Spleen (tissue), 11 donors: ENCODE data around the gene VTI1A. TPM values are rescaled to one million over a fixed set of nuclear protein-coding genes. Genes with fewer than 3 reads are reported as not detected.
"Not testable (repeated sequence)": the region's sequence is repeated elsewhere in the genome, so short reads cannot be mapped to it uniquely, and the experiment has no call there.

Experiments used
- DNase-seq: peaks from one replicate; pipeline ENCODE4 v3.0.0-alpha.2; 2020
- H3K27ac ChIP-seq, 8 donors: fragments of 200-600 bp; sonication (generic) in 7 of 8; 1 replicate in 4 of 8; 2 replicates in 4 of 8; pipeline versions ENCODE4 v1.5.0 to v1.8.0; 2016 to 2021; ENCODE audit warnings: inconsistent platforms in 4 of 8, mild to moderate bottlenecking in 4 of 8, moderate library complexity in 1 of 8
- H3K27me3 ChIP-seq, 7 donors: fragments of 200-600 bp; sonication (generic) in 6 of 7; replicated peaks in 1 of 7; 1 replicate in 4 of 7; 2 replicates in 3 of 7; pipeline versions ENCODE4 v1.5.0 to v1.8.0; 2016 to 2021; ENCODE audit warnings: inconsistent platforms in 3 of 7, mild to moderate bottlenecking in 1 of 7
- H3K36me3 ChIP-seq, 6 donors: fragments of 200-600 bp; sonication (generic) in 5 of 6; 1 replicate in 4 of 6; 2 replicates in 2 of 6; pipeline versions ENCODE4 v1.5.0 to v1.8.0; 2016 to 2021; ENCODE audit warnings: inconsistent platforms in 2 of 6
- H3K4me1 ChIP-seq, 6 donors: fragments of 200-600 bp; sonication (generic) in 5 of 6; 1 replicate in 3 of 6; 2 replicates in 3 of 6; pipeline versions ENCODE4 v1.5.0 to v1.8.0; 2016 to 2021; ENCODE audit warnings: inconsistent platforms in 3 of 6
- H3K4me3 ChIP-seq, 8 donors: fragments of 200-600 bp; sonication (generic) in 7 of 8; 1 replicate in 4 of 8; 2 replicates in 4 of 8; pipeline versions ENCODE4 v1.5.0 to v1.8.0; 2016 to 2021; ENCODE audit warnings: inconsistent platforms in 4 of 8, mild to moderate bottlenecking in 4 of 8, moderate library complexity in 2 of 8
- H3K9me3 ChIP-seq, 8 donors: fragments of 200-600 bp; sonication (generic) in 7 of 8; 1 replicate in 4 of 8; 2 replicates in 4 of 8; pipeline versions ENCODE4 v1.5.0 to v1.8.0; 2016 to 2021; ENCODE audit warnings: inconsistent platforms in 4 of 8
- POLR2A ChIP-seq, 3 donors: fragments of 450-650 bp; IDR thresholded peaks; one replicate each; pipeline ENCODE4 v1.5.1; 2017; ENCODE audit warnings: antibody characterized with exemption in 3 of 3, mild to moderate bottlenecking in 1 of 3
- POLR2AphosphoS5 ChIP-seq, 3 donors: sonication (generic); formaldehyde crosslinking; IDR thresholded peaks; one replicate each; pipeline ENCODE4 v1.5.1; 2017; ENCODE audit warnings: antibody characterized with exemption in 3 of 3
- whole genome bisulfite sequencing, 5 donors: extraction: QIAGEN DNeasy Blood & Tissue Kit in 3 of 5; methylation state at CpG; one replicate each; pipeline versions ENCODE4 v1.1.5 to v1.1.7; 2013 to 2018; 5-methylcytosine and 5-hydroxymethylcytosine counted together
- intact Hi-C: fragments of 100-400 bp; cut with DNase I; formaldehyde crosslinking; loops from one replicate; pipeline ENCODE4 v1.15.0; 2023; ENCODE audit warnings: low total_unique reads
- polyA plus RNA-seq, 3 donors: library from polyadenylated mRNA; stranded (reverse); fragments of 200-250 nt; gene quantifications; one replicate each; pipeline ENCODE4 v1.2.1, GENCODE V29; 2013
- total RNA-seq, 7 donors: library from RNA; depleted of rRNA in 3 of 7; stranded (reverse); fragments of >200 nt in 3 of 7; fragmentation: NEBNext Ultra II Directional in 4 of 7; extraction: Animal tissue kit (Norgen Biotek cat#: 25700) in 4 of 7; gene quantifications; one replicate each; pipeline versions ENCODE4 v1.1.0 to v1.2.1, GENCODE V29; 2016 to 2021
- TF ChIP-seq, protein P1 (sequence below), 11 experiments: fragments of 200-600 bp in 7 of 11; fragments of 450-650 bp in 4 of 11; sonication (generic) in 4 of 11; IDR thresholded peaks in 8 of 11; conservative IDR thresholded peaks in 3 of 11; 1 replicate in 7 of 11; 2 replicates in 4 of 11; pipeline versions ENCODE4 v1.4.0 to v1.8.0; 2016 to 2021; ENCODE audit warnings: antibody characterized with exemption in 11 of 11, inconsistent platforms in 4 of 11, mild to moderate bottlenecking in 1 of 11
- donor health status: healthy with polysubstance abuse.
- donor health status: DM: no; HTN: no; CAD: no; lungs with moderate emphysema.
- donor health status: DM: no; HTN: no; CAD: no.
- donor health status: Bipolar disorder and iron deficiency.
- donor health status: healthy.
- donor health status: DM: no; HTN: no; CAD: no.
- donor health status: DM: yes; HTN: yes; CAD: no.

Gene VTI1A
- total and polyA plus RNA-seq, 10 donors = 7.8 to 129 (median 56.2) TPM

DNA sequence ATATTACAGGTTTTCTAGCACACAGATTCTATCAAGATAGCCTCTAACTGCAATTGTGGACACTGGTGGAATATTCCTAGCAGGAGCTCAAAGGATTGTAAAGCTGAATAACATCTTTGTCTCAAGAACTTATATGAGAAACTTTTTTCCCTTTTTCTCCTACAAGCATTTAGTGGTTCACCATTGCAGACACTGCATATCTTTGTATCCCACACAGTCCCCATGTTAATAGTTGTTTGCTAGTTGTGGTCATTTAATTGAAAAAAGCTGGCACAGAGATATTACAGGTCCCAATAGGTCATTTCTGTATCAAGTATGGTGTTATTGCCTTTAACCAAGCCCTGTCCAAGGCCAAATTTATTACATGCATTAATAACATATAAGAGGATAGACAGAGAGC, 276.9 kb downstream of the VTI1A start:
- no peak for DNase-seq
- intact Hi-C loops = loop anchor here (5.0 kb wide), 2 partner anchors 403 to 658 kb away; no protein-coding TSS in a partner anchor
- H3K27me3 ChIP-seq = no peaks in the 10 kb centered on the region
- H3K36me3 ChIP-seq = peaks cover 0 to 7% (median 0%) of the 10 kb centered on the region in 6 donors
- no peak overlapping the region for H3K27ac ChIP-seq
- no peak for TF ChIP-seq POLR2AphosphoS5 (IDR thresholded peaks at IDR 0.05)
- no peak for TF ChIP-seq POLR2A (IDR thresholded peaks at IDR 0.05)
- TF ChIP-seq, protein P1, sequence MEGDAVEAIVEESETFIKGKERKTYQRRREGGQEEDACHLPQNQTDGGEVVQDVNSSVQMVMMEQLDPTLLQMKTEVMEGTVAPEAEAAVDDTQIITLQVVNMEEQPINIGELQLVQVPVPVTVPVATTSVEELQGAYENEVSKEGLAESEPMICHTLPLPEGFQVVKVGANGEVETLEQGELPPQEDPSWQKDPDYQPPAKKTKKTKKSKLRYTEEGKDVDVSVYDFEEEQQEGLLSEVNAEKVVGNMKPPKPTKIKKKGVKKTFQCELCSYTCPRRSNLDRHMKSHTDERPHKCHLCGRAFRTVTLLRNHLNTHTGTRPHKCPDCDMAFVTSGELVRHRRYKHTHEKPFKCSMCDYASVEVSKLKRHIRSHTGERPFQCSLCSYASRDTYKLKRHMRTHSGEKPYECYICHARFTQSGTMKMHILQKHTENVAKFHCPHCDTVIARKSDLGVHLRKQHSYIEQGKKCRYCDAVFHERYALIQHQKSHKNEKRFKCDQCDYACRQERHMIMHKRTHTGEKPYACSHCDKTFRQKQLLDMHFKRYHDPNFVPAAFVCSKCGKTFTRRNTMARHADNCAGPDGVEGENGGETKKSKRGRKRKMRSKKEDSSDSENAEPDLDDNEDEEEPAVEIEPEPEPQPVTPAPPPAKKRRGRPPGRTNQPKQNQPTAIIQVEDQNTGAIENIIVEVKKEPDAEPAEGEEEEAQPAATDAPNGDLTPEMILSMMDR (IDR thresholded peaks at IDR 0.05 in 8 of 11, conservative IDR thresholded peaks at IDR 0.05 in 3 of 11) = no peak
- H3K9me3 ChIP-seq = no peaks in the 10 kb centered on the region
- H3K4me3 ChIP-seq = no peak overlapping the region
- H3K4me1 ChIP-seq = no peaks in the 10 kb centered on the region

DNA sequence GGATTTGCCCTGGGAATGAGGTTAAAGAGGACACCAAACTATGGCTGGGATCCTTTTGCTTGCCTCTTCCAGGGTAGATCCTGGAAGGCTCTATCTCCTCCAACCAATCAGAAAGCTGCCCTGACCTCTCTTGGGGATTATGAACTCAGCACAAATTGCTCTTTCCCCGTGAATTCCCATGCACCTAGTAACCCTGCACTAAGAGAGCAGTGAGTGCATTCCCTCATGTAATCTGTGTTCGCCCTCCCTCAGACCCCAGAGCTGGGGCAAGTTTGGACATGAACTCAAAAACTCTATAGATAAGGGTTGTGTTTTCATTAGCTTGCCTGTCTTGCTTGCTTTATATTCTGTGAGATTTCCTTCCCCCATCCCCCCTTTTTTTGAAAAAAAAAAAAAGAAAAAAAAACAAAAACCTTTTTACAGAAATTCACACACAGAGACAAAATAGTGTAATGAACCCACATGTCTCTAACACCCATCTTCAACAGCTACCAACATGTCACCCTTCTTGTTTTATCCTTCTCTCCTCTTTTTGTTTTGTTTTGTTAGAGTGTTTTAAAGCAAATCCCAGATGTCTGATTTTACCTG, 277.5 kb downstream of the VTI1A start:
- H3K27me3 ChIP-seq = no peaks in the 10 kb centered on the region
- H3K36me3 ChIP-seq = peaks cover 0 to 7% (median 0%) of the 10 kb centered on the region in 6 donors
- TF ChIP-seq POLR2AphosphoS5 (IDR thresholded peaks at IDR 0.05) = no peak
- TF ChIP-seq, protein P1 (IDR thresholded peaks at IDR 0.05 in 8 of 11, conservative IDR thresholded peaks at IDR 0.05 in 3 of 11) = no peak
- no peak for TF ChIP-seq POLR2A (IDR thresholded peaks at IDR 0.05)
- H3K27ac ChIP-seq = no peak overlapping the region
- DNase-seq = no peak
- WGBS, 5 donors = 80 to 94% (median 89%) methylated on average over 2 of the region's 2 CpGs
- H3K9me3 ChIP-seq = no peaks in the 10 kb centered on the region
- no peak overlapping the region for H3K4me3 ChIP-seq
- intact Hi-C loops = loop anchor here (5.0 kb wide), 2 partner anchors 403 to 658 kb away; no protein-coding TSS in a partner anchor
- no peaks in the 10 kb centered on the region for H3K4me1 ChIP-seq

DNA sequence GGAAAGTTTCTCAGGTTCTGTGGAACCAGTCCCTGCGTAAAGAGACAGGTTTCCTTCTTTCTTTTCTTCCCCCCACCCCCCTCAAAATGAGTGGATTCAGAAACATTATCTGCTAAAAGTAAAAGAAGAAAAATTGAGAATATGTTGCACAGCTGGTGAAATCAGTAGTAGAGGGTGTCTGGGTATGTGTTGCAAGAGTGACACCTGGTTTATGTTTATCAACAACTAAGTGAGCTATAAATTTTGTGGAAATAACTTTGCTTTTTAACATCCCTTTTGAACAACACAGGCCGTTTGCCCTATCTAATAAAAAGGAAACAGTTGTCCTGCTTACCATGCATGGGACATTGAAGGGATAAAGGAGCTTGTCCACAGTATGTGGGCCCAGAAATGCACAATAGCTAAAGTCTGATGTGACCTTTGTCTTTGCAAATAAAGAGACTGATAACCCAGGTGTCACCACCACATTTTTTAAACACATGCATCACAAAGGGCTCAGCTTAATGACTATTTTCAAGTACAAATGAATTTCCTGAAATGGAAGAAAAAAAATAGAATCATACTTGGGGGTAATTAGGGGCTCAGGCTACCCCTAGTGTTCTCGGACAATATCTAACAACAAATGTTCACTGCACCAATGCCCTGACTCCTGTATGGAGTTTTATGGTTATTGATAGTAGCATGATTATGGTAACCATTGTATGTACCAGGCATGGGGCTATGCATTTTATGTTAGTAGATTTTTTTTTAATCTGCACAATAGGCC, 281.3 kb downstream of the VTI1A start:
- Histone ChIP-seq H3K36me3 (peaks cover 0 to 7% (median 0%) of the 10 kb centered on the region in 6 donors), H3K4me3 (no peak overlapping the region), H3K9me3 (no peaks in the 10 kb centered on the region), H3K4me1 (peaks cover 0 to 13% (median 7%) of the 10 kb centered on the region in 6 donors), H3K27me3 (no peaks in the 10 kb centered on the region), H3K27ac (no peak overlapping the region)
- 74 to 86% (median 84%) methylated on average over 3 of the region's 3 CpGs for WGBS, 5 donors
- TF ChIP-seq POLR2AphosphoS5 (IDR thresholded peaks at IDR 0.05) (no peak), POLR2A (IDR thresholded peaks at IDR 0.05) (no peak)
- TF ChIP-seq, protein P1 (IDR thresholded peaks at IDR 0.05 in 8 of 11, conservative IDR thresholded peaks at IDR 0.05 in 3 of 11) = no peak
- intact Hi-C loops = no loop called here
- no peak for DNase-seq

- Histone ChIP-seq H3K4me3 (no peak overlapping the region), H3K27ac (no peak overlapping the region), H3K27me3 (no peaks in the 10 kb centered on the region), H3K4me1 (peaks cover 0 to 13% (median 7%) of the 10 kb centered on the region in 6 donors), H3K9me3 (no peaks in the 10 kb centered on the region), H3K36me3 (peaks cover 0 to 7% (median 0%) of the 10 kb centered on the region in 6 donors)
- intact Hi-C loops = no loop called here
- no peak for TF ChIP-seq POLR2A (IDR thresholded peaks at IDR 0.05)
- no peak for TF ChIP-seq POLR2AphosphoS5 (IDR thresholded peaks at IDR 0.05)
- TF ChIP-seq, protein P1 (IDR thresholded peaks at IDR 0.05 in 8 of 11, conservative IDR thresholded peaks at IDR 0.05 in 3 of 11) = no peak
- no peak for DNase-seq
Observed at GRCh38 chr10:112728997-112729396, 282.0 kb downstream of the VTI1A start.

DNA sequence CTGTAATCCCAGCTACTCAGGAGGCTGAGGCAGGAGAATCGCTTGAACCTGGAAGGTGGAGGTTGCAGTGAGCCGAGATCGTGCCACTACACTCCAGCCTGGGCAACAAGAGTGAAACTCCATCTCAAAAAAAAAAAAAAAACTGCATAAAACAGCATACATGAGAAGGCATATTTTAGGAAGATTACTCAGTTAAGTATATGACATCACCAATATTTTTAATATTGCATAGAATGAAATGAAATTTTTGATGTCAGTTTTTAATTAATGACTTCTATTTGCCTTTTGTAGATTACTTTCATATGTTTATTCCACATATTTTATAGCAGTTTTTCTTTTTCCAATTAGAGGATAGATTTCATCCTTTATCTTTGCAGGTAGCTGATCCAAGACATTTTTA, 284.4 kb downstream of the VTI1A start:
- peaks cover 0 to 13% (median 7%) of the 10 kb centered on the region in 6 donors for H3K4me1 ChIP-seq
- H3K36me3 ChIP-seq, H3K9me3 ChIP-seq, DNase-seq, H3K4me3 ChIP-seq, H3K27ac ChIP-seq, intact Hi-C loops, H3K27me3 ChIP-seq: not testable (repeated sequence)
- 94 to 98% (median 97%) methylated on average over 3 of the region's 3 CpGs for WGBS, 5 donors
